ENCODE measurements around the gene SLIT3. TPM values are rescaled to one million over a fixed set of nuclear protein-coding genes. Genes with fewer than 3 reads are reported as not detected.

SLIT3 gene
- total RNA-seq, 1 experiment from 2014 or later: 0.10 TPM

DNA sequence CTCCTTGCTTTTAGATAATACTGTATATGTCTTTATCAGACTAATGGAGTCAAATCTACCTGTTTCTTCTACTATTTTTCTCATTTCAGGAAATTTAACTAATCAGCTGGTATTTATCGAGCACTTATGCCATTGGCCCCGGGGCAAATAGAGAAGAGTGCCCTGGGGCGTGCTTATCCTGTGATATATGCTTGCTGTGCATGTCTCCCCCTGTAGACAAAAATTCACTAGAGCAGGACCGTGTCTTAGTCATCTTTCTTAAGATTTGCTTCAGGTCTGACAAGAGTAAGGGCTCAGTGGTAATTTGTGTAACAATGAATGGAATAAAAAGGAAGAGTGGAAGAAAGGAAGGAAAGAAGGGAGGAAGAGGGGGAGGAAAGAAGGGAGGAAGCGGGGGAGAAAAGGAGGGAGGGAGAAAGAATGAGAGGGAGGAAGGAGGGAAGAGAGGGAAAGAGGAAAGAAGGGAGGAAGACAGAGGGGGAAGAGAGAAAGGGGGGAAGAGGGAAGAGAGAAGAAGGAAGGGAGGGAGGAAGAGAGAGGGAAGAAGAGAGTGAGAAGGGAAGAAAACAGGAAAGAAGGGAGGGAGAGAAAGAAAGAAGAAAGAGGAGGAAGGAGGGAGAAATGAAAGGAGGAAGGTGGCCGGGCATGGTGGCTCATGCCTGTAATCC lies 426.1 kb downstream of the SLIT3 start:
- Histone ChIP-seq H3K4me2 (ENCODE audit: low read length) (no peak overlapping the region), H3K27me3 (ENCODE audit: insufficient read depth, low read length) (peaks cover 81% of the 10 kb centered on the region), H3K9me2 (ENCODE audit: insufficient read depth) (no peaks in the 10 kb centered on the region), H4K20me1 (ENCODE audit: insufficient read depth) (no peaks in the 10 kb centered on the region), H3K79me2 (ENCODE audit: insufficient read depth, low read length) (no peaks in the 10 kb centered on the region), H3K9ac (ENCODE audit: low read length) (no peak overlapping the region), H3K27ac (ENCODE audit: low read depth, low read length) (no peak overlapping the region), H3K36me3 (ENCODE audit: control insufficient read depth in 1 of 2, insufficient read depth in 2 of 2, low read length in 2 of 2) (no peaks in the 10 kb centered on the region), H3K4me3 (replicated peaks in 1 of 2; ENCODE audit: low read depth in 1 of 2, low read length in 2 of 2) (no peak overlapping the region), H3K4me1 (ENCODE audit: control insufficient read depth in 1 of 2, insufficient read depth in 2 of 2, low read length in 2 of 2) (no peaks in the 10 kb centered on the region), H2AFZ (ENCODE audit: low read depth, low read length, poor library complexity, severe bottlenecking) (no peak overlapping the region), H3K9me3 (ENCODE audit: control insufficient read depth in 1 of 2, insufficient read depth in 1 of 2, low read depth in 1 of 2, low read length in 2 of 2) (no peaks in the 10 kb centered on the region)
- DNase-seq (ENCODE audit: low read depth, low spot score) (peak; percentile 16), ATAC-seq (peak; percentile 88)
- TF ChIP-seq RAD21 (IDR thresholded peaks at IDR 0.05; ENCODE audit: low read depth) (peak; percentile 35; the same call in 1 of the 2 replicates), YY1 (IDR thresholded peaks at IDR 0.05; ENCODE audit: extremely low read depth, insufficient replicate concordance, low read depth, low read length) (no peak)
- TF ChIP-seq, protein P1, sequence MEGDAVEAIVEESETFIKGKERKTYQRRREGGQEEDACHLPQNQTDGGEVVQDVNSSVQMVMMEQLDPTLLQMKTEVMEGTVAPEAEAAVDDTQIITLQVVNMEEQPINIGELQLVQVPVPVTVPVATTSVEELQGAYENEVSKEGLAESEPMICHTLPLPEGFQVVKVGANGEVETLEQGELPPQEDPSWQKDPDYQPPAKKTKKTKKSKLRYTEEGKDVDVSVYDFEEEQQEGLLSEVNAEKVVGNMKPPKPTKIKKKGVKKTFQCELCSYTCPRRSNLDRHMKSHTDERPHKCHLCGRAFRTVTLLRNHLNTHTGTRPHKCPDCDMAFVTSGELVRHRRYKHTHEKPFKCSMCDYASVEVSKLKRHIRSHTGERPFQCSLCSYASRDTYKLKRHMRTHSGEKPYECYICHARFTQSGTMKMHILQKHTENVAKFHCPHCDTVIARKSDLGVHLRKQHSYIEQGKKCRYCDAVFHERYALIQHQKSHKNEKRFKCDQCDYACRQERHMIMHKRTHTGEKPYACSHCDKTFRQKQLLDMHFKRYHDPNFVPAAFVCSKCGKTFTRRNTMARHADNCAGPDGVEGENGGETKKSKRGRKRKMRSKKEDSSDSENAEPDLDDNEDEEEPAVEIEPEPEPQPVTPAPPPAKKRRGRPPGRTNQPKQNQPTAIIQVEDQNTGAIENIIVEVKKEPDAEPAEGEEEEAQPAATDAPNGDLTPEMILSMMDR (IDR thresholded peaks at IDR 0.05 in 2 of 3, conservative IDR thresholded peaks at IDR 0.05 in 1 of 3; ENCODE audit: borderline replicate concordance in 1 of 3, insufficient read depth in 1 of 3, low read depth in 2 of 3, low read length in 2 of 3): peak; percentile 25 to 55 (median 51); a peak in 4 of 6 replicates
- ChIA-PET CTCF (no interaction called here), POLR2A (no interaction called here), RAD21 (ENCODE audit: low non-redundant PET in 1 of 2, low total read pairs in 2 of 2, uncharacterized antibody in 2 of 2, unreplicated experiment in 2 of 2) (no interaction called here)
- intact Hi-C loops (cut with micrococcal nuclease): no loop called here
- BruUV-seq (replicated peaks): no TSS peak

DNA sequence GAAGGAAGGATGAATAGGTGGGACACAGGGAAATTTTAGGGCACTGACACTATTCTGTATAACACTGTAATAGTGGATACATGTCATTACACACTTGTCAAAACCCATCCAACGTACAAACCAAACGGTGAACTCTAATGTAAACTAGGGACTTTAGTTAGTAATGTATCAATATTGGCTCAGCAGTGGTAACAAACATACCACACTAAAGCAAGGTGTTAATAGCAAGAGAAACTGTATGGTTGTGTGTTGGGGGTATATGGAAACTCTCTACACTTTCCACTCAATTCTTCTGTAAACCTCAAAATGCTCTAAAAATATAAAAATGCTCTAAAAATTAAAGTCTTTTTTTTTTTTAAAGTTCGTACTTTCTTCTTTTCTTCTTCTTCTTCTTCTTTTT lies 428.7 kb downstream of the SLIT3 start:
- RAD21 ChIA-PET (ENCODE audit: low non-redundant PET in 1 of 2, low total read pairs in 2 of 2, uncharacterized antibody in 2 of 2, unreplicated experiment in 2 of 2): no interaction called here

More for the DNA sequence above, 428.7 kb downstream of the SLIT3 start:
- Histone ChIP-seq H3K27me3 (ENCODE audit: insufficient read depth, low read length) (peaks cover 68% of the 10 kb centered on the region), H3K27ac (ENCODE audit: low read depth, low read length) (no peak overlapping the region), H3K36me3 (ENCODE audit: control insufficient read depth in 1 of 2, insufficient read depth in 2 of 2, low read length in 2 of 2) (no peaks in the 10 kb centered on the region), H4K20me1 (ENCODE audit: insufficient read depth) (no peaks in the 10 kb centered on the region), H3K9me2 (ENCODE audit: insufficient read depth) (no peaks in the 10 kb centered on the region), H3K4me1 (ENCODE audit: control insufficient read depth in 1 of 2, insufficient read depth in 2 of 2, low read length in 2 of 2) (no peaks in the 10 kb centered on the region), H3K4me3 (replicated peaks in 1 of 2; ENCODE audit: low read depth in 1 of 2, low read length in 2 of 2) (no peak overlapping the region), H2AFZ (ENCODE audit: low read depth, low read length, poor library complexity, severe bottlenecking) (no peak overlapping the region), H3K79me2 (ENCODE audit: insufficient read depth, low read length) (no peaks in the 10 kb centered on the region), H3K9ac (ENCODE audit: low read length) (no peak overlapping the region), H3K4me2 (ENCODE audit: low read length) (no peak overlapping the region), H3K9me3 (ENCODE audit: control insufficient read depth in 1 of 2, insufficient read depth in 1 of 2, low read depth in 1 of 2, low read length in 2 of 2) (no peaks in the 10 kb centered on the region)
- BruUV-seq (replicated peaks): no TSS peak
- ChIA-PET CTCF (no interaction called here), POLR2A (no interaction called here)
- no peak for ATAC-seq
- no peak for DNase-seq (ENCODE audit: low read depth, low spot score)
- intact Hi-C loops (cut with micrococcal nuclease): no loop called here
- TF ChIP-seq ZFX (IDR thresholded peaks at IDR 0.05) (no peak), SIN3A (IDR thresholded peaks at IDR 0.05; ENCODE audit: low read depth) (no peak), YY1 (IDR thresholded peaks at IDR 0.05; ENCODE audit: extremely low read depth, insufficient replicate concordance, low read depth, low read length) (no peak), CEBPB (IDR thresholded peaks at IDR 0.05; ENCODE audit: low read depth) (no peak), CBX3 (IDR thresholded peaks at IDR 0.05; ENCODE audit: low read depth) (no peak), JUND (IDR thresholded peaks at IDR 0.05) (no peak), EZH2 (IDR thresholded peaks at IDR 0.05) (no peak)
- TF ChIP-seq, protein P2, sequence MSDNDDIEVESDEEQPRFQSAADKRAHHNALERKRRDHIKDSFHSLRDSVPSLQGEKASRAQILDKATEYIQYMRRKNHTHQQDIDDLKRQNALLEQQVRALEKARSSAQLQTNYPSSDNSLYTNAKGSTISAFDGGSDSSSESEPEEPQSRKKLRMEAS (IDR thresholded peaks at IDR 0.05): no peak
- TF ChIP-seq, protein P1 (IDR thresholded peaks at IDR 0.05 in 2 of 3, conservative IDR thresholded peaks at IDR 0.05 in 1 of 3; ENCODE audit: borderline replicate concordance in 1 of 3, insufficient read depth in 1 of 3, low read depth in 2 of 3, low read length in 2 of 3): no peak

Data from HCT116 (cell line).